Measurements from ENCODE around the gene MAN2B1.

MAN2B1 gene

DNA sequence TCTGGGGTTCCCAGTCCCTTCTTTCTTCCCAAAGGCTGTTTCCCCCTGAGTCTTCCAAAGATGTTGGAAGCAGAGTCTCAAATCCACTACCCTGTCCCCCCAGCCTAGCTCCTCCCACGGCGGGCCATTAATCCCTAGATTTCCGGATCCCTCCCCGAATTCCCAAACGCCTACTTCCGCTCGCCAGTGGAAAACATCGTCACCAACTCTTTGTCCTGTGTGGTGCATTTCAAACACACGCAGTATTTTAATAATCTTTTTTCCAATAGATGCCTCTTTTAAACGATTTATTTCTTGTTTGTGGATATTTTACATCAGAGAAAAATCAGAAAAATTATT lies 55.2 kb downstream of the MAN2B1 start:
- DNase-seq (ENCODE audit: low read depth): peak; percentile 60

DNA sequence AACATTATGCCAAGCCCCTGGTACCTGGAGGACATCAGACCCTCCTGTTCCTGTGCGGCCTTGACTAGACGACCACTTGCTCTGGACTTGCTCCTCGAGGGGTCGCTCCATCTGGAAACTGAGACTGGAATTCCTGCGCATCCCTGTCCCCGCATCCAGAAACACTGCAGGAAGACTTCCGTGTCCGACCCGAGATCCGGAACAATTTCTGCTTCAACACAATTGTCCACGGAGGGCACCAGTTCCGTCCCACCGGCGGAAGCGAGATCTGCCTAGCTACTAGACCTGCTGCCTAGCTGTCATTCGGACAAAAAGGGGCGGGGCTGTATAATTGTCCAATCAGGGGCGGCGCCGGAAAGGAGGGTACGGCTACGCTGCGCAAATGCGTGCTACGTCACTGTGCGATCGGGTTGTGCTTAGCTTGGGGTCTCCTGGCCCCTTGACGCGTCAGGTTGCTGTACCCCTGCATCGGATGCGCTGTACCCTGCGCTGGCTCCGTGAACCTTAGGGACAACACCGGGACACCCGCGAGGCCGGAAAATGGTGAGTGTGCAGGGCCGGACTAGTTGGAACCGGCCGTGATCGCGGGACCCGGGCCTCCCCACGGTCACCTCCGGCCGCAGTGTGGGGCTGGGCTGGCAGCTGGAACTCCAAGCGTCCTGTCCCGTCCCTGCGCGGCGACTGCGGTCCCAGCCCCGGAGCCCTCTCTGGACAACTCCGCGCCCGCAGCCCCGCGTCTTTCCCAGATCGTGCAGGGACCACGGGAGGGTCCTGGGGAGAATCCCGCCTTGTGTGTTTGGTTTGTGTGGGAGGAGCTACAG lies 55.8 kb downstream of the MAN2B1 start, which contains the start of the genes ZNF490 and ZNF791:
Gene ZNF490, minus strand, starts transcription at position 274 of the 821 bp plus-strand sequence. Its CDS starts 133 bp downstream, at position 141.
Gene ZNF791, plus strand, starts transcription at position 381 of the 821 bp plus-strand sequence. Its CDS starts 160 bp downstream, at position 541.
- DNase-seq (ENCODE audit: low read depth): peak; percentile 96

DNA sequence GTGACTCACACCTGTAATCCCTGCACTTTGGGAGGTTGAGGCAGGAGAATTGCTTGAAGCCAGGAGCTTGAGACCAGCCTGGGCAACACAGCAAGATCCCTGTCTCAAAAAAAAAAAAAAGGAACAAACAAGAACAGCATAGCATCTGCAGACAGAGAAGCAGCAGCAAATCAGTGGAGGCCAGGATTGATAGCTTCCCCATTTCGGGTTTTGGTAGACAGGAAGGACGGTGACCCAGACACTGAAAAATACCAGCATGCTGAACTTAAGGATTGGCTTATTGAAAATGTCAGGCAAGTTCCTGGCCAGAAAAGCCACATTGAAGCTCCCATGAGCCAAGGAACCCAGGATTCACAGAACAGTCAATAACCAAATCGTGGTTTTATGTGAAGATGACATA lies 58.9 kb downstream of the MAN2B1 start:
- DNase-seq (ENCODE audit: low read depth): no peak

DNA sequence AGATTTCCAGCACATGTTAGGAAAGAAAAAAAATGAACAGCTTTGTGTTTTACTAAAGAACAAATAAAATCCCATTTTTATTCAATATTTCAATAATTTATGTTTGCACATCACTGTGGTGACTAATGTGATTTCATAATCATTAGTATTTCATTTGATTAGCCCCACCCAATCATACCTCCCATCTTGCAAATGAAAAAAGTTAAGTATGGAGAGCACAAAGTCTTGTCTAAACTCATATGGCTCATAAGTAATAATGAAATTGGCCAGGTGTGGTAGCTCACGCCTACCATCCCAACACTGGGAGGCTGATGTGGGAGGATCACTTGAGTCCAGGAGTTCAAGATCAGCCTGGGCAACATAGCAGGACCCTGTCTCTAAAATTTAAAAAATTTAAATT lies 59.7 kb downstream of the MAN2B1 start:
- DNase-seq (ENCODE audit: low read depth): no peak

DNA sequence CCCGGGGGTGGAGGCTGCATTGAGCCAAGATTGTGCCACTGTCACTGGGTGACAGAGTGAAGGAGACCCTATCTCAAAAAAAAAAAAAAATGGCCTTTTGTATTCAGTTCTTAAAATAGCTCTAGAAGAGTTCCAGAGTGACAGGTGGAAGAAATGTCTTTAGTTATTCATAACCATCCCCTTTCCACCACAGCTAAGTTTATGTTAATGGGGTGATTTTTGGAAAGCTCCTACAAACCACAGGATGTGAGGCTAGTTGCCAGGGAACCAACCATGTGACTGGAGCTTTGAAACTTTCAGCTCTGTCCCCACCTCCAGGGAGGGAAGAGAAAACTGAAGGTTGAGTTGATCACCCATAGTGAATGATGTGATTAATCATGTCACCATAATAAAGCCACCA lies 62.8 kb downstream of the MAN2B1 start:
- no peak for DNase-seq (ENCODE audit: low read depth)

DNA sequence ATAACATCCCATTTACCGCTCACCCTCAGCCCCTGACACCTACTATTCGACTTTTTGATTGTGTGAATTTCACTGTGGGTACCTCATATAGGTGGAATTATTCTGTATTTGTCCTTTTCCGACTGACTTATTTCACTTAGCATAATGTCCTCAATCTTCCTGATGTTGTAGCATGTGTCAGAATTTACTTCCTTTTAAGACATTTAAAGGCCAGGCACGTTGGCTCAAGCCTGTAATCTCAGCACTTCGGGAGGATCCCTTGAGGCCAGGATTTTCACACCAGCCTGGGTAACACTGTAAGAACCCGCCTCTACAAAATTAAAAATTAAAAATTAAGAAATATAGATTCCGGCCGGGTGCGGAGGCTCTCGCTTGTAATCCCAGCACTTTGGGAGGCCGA lies 68.9 kb downstream of the MAN2B1 start:
- no peak for DNase-seq (ENCODE audit: low read depth)

DNA sequence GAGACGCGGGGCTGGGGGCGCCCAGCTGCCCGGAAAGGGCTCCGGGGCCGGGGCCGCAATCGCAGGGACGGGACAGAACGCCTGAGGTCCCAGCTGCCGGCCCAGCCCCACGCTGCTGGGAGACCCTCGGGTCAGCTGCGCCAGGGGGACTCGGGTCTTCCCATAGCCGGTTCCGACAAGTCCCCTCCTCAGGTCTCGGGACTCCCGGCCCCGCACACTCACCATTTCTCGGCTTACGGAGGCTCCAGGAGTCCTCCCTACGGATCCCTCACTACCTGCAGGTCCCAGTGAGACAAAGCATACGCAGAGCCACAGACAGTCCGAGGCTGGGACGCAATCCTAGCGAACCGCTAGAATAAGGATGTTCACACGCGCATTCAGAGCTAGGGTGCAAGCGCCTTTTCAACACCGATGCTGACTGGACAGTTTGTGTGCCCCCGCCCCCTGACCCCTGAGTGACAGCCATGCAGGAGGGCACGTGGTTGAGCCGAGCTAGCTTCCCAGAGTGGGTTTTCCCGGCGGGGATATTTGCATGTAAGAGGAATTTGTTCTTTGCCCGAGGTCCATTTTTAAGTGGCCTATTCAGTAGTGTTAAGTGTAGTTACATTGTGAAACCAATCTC lies 69.5 kb downstream of the MAN2B1 start:
- no peak for DNase-seq (ENCODE audit: low read depth)
